Lower leg skin (tissue), 4 donors: Measurements from ENCODE around the gene SIRT5. TPM values are rescaled to one million over a fixed set of nuclear protein-coding genes. Genes with fewer than 3 reads are reported as not detected.

Experiments used
- DNase-seq, 2 donors: peaks; one replicate each; pipeline ENCODE4 v3.0.0-alpha.2; 2019; ENCODE audit warnings: low spot score in 2 of 2
- H3K4me3 ChIP-seq: fragments of 200-600 bp; sonication (generic); 2 replicates; pipeline ENCODE4 v1.5.1; 2017; ENCODE audit warnings: mild to moderate bottlenecking, low read depth; ENCODE audit not compliant: poor library complexity, severe bottlenecking
- POLR2A ChIP-seq, 2 donors: fragments of 450-650 bp; IDR thresholded peaks; one replicate each; pipeline ENCODE4 v1.6.1; 2016 to 2017; ENCODE audit warnings: antibody characterized with exemption in 2 of 2, mild to moderate bottlenecking in 1 of 2, moderate library complexity in 1 of 2
- WGBS, 2 donors: methylation state at CpG; one replicate each; pipeline ENCODE4 v1.1.5; 2018; 5-methylcytosine and 5-hydroxymethylcytosine counted together
- intact Hi-C: fragments of 100-400 bp; cut with DNase I; formaldehyde crosslinking; loops from one replicate; pipeline ENCODE4 v1.15.0; 2023; ENCODE audit warnings: low total_unique reads
- total RNA-seq, 4 donors: library from RNA; depleted of rRNA; stranded (reverse); fragments of >200 nt; gene quantifications; one replicate each; pipeline ENCODE4 v1.1.0, GENCODE V29; 2016
- TF ChIP-seq, protein P1 (sequence below), 3 donors: fragments of 450-650 bp; IDR thresholded peaks; one replicate each; pipeline ENCODE4 v1.5.1; 2016; ENCODE audit warnings: antibody characterized with exemption in 3 of 3, mild to moderate bottlenecking in 3 of 3, moderate library complexity in 2 of 3

Gene SIRT5
- total RNA-seq, 4 donors from 2014 or later = 5.5 to 12.7 (median 5.9) TPM

DNA sequence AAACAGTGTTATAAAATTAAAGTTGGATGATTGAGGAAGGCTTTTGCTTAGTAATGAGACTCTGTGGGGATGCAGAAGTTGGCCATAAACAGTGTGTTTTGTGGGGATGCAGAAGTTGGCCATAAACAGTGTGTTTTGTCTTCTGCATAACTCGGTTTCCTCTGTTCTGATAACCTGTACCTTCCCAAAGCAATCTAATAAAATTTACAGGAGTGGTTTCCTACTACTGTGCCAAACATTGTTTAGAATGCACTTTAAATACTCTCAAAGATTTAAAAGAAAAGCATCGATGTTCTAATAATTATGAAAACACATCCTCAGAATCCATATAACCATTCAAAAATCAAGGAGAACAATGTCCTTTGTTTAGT, 36.9 kb upstream of the SIRT5 start:
- no peak for DNase-seq
- 66 to 69% methylated on average over 2 of the region's 2 CpGs for WGBS, 2 donors
- H3K4me3 ChIP-seq = no peak overlapping the region
- intact Hi-C loops = loop anchor here (10.0 kb wide), 1 partner anchor 193 kb away; no protein-coding TSS in a partner anchor
- TF ChIP-seq POLR2A (IDR thresholded peaks at IDR 0.05) = no peak
- TF ChIP-seq, protein P1, sequence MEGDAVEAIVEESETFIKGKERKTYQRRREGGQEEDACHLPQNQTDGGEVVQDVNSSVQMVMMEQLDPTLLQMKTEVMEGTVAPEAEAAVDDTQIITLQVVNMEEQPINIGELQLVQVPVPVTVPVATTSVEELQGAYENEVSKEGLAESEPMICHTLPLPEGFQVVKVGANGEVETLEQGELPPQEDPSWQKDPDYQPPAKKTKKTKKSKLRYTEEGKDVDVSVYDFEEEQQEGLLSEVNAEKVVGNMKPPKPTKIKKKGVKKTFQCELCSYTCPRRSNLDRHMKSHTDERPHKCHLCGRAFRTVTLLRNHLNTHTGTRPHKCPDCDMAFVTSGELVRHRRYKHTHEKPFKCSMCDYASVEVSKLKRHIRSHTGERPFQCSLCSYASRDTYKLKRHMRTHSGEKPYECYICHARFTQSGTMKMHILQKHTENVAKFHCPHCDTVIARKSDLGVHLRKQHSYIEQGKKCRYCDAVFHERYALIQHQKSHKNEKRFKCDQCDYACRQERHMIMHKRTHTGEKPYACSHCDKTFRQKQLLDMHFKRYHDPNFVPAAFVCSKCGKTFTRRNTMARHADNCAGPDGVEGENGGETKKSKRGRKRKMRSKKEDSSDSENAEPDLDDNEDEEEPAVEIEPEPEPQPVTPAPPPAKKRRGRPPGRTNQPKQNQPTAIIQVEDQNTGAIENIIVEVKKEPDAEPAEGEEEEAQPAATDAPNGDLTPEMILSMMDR (IDR thresholded peaks at IDR 0.05) = no peak

DNA sequence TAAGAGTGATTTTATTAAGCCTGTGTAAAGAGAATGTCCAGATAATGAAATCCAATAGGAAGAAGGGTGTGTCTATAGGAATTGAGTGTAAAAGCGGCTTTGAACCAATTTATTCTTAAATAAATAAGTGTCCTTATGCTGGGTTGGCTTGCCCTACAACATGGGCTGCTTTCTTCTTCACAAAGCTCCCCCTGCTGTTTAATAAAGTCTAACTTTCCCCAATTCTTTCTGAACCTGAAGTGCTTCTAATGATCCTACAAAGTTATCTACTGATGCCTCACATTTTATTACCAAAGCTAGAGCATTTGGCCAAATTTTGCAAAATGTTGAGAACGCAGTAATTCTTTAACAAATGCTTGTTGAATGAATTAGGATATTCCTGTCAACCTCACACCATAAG, 36.3 kb upstream of the SIRT5 start:
- intact Hi-C loops = loop anchor here (10.0 kb wide), 1 partner anchor 193 kb away; no protein-coding TSS in a partner anchor
- no peak overlapping the region for H3K4me3 ChIP-seq
- no peak for DNase-seq
- 50 to 58% methylated on average over 2 of the region's 2 CpGs for WGBS, 2 donors
- no peak for TF ChIP-seq POLR2A (IDR thresholded peaks at IDR 0.05)
- TF ChIP-seq, protein P1 (IDR thresholded peaks at IDR 0.05) = no peak

DNA sequence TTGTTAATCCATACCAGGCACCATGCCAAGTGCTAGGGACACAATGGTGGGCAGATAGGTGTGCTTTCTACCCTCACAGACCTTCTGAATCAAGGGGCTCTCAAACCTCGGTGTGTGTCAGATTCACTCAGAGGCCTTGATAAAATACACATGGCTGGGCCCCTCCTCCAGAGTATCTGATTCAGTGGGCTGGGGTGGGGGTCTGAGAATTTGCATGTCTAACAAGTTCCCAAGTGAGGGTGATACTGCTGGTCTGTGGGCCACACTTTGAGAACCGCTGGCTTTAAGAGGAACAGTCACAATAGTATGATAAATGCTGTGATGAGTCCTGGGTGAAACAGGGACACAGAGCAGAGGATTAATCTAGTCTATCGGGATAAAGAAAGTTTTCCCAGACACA, 35.8 kb upstream of the SIRT5 start:
- no peak overlapping the region for H3K4me3 ChIP-seq
- intact Hi-C loops = loop anchor here (10.0 kb wide), 1 partner anchor 194 kb away; no protein-coding TSS in a partner anchor
- 72 to 81% methylated on average over 3 of the region's 3 CpGs for WGBS, 2 donors
- no peak for TF ChIP-seq POLR2A (IDR thresholded peaks at IDR 0.05)
- TF ChIP-seq, protein P1 (IDR thresholded peaks at IDR 0.05) = no peak
- DNase-seq = peak in 1 of 2 donors; percentile 60

DNA sequence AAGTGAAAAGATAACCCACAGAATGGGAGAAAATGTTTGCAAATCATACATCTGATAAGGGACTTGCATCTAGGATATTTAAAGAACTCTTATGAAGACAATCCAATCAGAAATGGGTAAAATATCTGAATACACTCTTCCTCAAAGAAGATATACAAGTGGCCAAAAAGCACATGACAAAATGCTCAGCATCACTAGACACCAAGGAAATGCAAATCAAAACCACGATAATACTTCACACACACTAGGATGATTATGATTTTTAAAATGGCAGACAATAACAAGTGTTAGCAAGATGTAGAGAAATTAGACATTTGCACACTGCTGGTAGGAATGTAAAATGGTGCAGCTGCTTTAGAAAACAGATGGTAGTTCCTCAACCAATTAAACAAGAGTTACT, 34.8 kb upstream of the SIRT5 start:
- intact Hi-C loops = loop anchor here (10.0 kb wide), 1 partner anchor 195 kb away; no protein-coding TSS in a partner anchor
- DNase-seq = no peak
- 84 to 89% methylated on average over 1 of the region's 1 CpG for WGBS, 2 donors
- TF ChIP-seq POLR2A (IDR thresholded peaks at IDR 0.05) = no peak
- TF ChIP-seq, protein P1 (IDR thresholded peaks at IDR 0.05) = no peak
- no peak overlapping the region for H3K4me3 ChIP-seq

DNA sequence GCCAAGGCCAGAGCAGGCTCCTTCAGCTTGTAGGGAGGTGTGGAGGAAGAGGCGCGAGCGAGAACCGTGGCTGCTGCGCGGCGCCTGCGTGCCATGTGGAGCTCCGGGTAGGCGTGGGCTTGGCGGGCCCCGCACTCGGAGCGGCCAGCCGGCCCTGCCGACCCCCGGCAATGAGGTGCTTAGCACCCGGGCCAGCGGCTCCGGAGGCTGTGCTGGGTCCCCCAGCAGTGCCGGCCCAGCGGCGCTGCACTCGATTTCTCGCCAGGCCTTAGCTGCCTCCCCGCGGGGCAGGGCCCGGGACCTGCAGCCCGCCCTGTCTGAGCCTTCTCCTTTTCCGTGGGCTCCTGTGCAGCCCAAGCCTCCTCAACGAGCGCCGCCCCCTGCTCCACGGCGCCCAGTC, 32.9 kb upstream of the SIRT5 start:
- TF ChIP-seq, protein P1 (IDR thresholded peaks at IDR 0.05) = no peak
- TF ChIP-seq POLR2A (IDR thresholded peaks at IDR 0.05) = no peak
- WGBS, 2 donors = 97 to 98% methylated on average over 31 to 35 of the region's 35 CpGs
- no peak overlapping the region for H3K4me3 ChIP-seq
- no peak for DNase-seq
- intact Hi-C loops = no loop called here
